ENCODE results near the gene PGLYRP2.

DNA sequence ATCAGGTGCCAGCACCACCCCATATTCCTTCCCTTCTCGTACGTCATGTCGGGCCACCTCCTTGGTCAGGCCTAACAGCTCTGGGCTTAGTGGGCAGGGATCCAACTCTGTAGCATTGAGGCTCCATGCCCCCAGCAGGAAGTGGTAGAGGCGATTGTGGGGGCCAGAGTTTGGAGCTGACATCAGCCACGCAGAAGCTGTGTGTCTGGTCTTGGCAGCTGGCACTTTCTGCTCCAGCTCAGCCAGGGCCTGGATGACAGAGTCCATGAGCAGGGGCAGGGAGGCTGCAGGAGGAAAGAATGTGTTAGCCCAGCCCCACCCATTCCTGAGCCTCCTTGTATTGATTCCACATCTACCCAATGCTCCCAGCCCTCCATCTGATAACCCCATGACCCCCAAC lies 3.0 kb downstream of the PGLYRP2 start:
- no peak for TF ChIP-seq POLR2A (IDR thresholded peaks at IDR 0.05)
- no peak for TF ChIP-seq POLR2AphosphoS5 (IDR thresholded peaks at IDR 0.05)

Measured in upper lobe of left lung (tissue), 4 donors.